ENCODE data around the gene CARS2.

GRCh38 chr13:110648848-110649421 is 57.0 kb downstream of the CARS2 start:
- TF ChIP-seq CTCF (IDR thresholded peaks at IDR 0.05) (no peak), ZFX (IDR thresholded peaks at IDR 0.05; ENCODE audit: borderline replicate concordance) (no peak)

Data from 22Rv1 (cell line).